HG03196 (cell line): ENCODE results near the gene C2CD4D.
"Not testable (repeated sequence)": the region's sequence is repeated elsewhere in the genome, so short reads cannot be mapped to it uniquely, and the experiment has no call there.

Experiments
- ATAC-seq: cut with Tn5 transposase; IDR thresholded peaks from one replicate; pipeline ENCODE4 v1.9.1; 2021; ENCODE audit not compliant: unreplicated experiment

C2CD4D gene

GRCh38 chr1:151839457-151840403, at the start of gene C2CD4D:
Gene C2CD4D (minus strand): TSS chr1:151839820. CDS start chr1:151838989, 831 bp downstream.
- ATAC-seq: no peak

- ATAC-seq: no peak
These were observed 49.5 kb upstream of the C2CD4D start for GRCh38 chr1:151888972-151889570.

- ATAC-seq: no peak
These were observed 47.4 kb upstream of the C2CD4D start for GRCh38 chr1:151887028-151887427.

GRCh38 chr1:151885479-151885878, 45.9 kb upstream of the C2CD4D start:
- ATAC-seq: no peak

DNA sequence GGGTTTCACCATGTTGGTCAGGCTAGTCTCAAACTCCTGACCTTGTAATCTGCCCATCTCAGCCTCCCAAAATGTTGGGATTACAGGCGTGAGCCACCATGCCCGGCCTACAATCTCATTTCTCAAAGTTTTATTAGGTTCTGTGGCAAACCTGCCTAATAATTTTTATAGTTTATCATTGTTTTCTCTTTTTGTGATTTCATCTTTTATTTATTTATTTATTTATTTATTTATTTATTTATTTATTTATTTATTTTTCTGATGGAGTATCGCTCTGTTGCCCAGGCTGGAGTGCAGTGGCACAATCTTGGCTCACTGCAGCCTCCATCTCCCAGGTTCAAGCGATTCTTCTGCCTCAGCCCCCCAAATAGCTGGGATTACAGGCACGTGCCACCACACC, 45.3 kb upstream of the C2CD4D start:
- not testable (repeated sequence) for ATAC-seq

DNA sequence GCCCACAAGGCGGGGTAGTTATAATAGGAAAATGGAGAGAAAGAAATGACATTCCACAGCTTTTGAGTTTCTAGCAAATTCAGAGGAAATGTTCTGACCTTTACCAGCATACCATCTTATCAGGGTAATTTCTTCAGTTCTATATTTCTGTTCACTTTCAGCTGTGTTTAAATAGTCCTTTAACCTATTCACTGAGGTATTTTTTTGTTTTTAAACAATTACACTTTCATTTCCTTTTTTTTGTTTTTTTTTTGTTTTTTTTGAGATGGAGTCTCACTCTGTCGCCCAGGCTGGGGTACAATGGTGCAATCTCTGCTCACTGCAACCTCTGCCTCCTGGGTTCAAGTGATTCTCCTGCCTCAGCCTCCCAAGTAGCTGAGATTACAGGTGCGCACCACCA, 44.8 kb upstream of the C2CD4D start:
- ATAC-seq: not testable (repeated sequence)

DNA sequence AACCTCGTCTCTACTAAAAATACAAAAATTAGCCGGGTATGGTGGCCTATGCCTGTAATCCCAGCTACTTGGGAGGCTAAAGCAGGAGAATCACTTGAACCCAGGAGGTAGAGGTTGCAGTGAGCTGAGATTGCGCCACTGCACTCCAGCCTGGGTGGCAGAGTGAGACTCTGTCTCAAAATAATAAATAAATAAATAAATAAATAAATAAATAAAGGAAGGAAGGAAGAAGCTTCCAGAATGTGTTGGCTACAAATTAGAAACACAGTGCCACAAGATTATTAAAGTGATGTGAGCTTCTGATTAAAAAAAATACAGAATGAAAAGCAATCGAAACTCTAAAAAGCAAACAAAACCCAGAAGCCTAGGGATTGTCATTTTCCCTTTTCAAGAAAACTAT, 44.3 kb upstream of the C2CD4D start:
- ATAC-seq: not testable (repeated sequence)

GRCh38 chr1:151882918-151883317, 43.3 kb upstream of the C2CD4D start:
- ATAC-seq: not testable (repeated sequence)

GRCh38 chr1:151882466-151882865, 42.8 kb upstream of the C2CD4D start:
- no peak for ATAC-seq

- no peak for ATAC-seq
These were observed 41.9 kb upstream of the C2CD4D start for GRCh38 chr1:151881479-151881878.

DNA sequence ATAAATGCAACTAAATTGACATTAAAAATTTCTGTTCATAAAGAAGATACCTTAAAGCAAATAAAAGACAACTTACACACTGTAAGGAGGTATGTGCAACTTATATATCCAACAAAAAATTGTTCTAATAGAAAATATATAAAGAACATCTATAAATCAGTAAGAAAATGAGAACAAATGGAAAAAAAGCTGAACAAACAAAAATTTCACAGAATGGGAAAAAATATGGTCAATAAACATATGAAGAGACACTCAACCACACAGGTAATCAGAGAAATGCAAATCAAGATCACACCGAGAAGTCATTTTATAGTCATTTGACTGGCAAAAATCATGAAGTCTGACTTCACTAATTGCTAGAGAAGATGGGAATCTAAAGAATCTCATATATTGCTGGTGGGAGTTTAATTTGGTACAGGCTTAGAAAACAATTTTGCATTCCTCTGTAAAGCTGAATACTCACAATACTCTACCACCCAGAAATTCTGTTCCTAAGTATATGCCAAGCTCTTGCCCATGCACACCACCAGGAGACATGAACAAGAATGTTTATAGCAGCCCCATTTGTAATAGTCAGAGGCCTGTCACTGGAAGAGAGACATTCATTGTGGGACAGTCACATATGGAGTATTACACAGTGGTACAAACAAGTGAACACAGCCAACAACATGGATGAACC, 35.9 kb upstream of the C2CD4D start:
- ATAC-seq: no peak

GRCh38 chr1:151872776-151873175, 33.2 kb upstream of the C2CD4D start:
- ATAC-seq: not testable (repeated sequence)

GRCh38 chr1:151871284-151872030, 31.8 kb upstream of the C2CD4D start:
- ATAC-seq: no peak

- no peak for ATAC-seq
These were observed 28.9 kb upstream of the C2CD4D start for GRCh38 chr1:151868486-151868885.

DNA sequence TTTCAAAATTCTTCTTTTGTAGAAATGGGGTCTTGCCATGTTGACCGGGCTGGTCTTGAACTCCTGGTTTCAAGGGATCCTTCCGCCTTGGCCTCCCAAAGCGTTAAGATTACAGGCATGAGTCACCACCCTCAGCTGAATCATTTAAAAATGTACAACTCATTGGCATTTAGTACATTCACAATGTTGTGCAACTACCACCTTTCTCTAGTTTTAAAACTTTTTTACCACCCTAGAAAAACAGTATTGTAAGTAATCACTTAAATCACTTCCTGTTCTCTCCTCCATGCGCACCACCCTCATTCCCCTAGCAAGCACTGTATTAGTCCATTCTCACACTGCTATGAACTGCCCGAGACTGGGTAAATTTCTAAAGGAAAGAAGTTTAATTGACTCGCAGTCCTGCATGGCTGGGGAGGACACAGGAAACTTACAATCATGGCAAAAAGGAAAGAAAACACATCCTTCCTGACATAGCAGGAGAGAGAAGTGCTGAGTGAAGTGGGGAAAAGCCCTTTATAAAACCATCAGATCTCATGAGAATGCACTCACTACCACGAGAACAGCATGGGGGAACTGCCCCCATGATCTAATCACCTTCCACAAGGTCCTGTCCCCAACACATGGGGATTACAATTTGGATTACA, 28.3 kb upstream of the C2CD4D start:
- no peak for ATAC-seq

GRCh38 chr1:151867321-151867720, 27.7 kb upstream of the C2CD4D start:
- no peak for ATAC-seq

- no peak for ATAC-seq
These were observed 24.8 kb upstream of the C2CD4D start for GRCh38 chr1:151864411-151864810.

- ATAC-seq: no peak
These were observed 23.0 kb upstream of the C2CD4D start for GRCh38 chr1:151862604-151863003.

DNA sequence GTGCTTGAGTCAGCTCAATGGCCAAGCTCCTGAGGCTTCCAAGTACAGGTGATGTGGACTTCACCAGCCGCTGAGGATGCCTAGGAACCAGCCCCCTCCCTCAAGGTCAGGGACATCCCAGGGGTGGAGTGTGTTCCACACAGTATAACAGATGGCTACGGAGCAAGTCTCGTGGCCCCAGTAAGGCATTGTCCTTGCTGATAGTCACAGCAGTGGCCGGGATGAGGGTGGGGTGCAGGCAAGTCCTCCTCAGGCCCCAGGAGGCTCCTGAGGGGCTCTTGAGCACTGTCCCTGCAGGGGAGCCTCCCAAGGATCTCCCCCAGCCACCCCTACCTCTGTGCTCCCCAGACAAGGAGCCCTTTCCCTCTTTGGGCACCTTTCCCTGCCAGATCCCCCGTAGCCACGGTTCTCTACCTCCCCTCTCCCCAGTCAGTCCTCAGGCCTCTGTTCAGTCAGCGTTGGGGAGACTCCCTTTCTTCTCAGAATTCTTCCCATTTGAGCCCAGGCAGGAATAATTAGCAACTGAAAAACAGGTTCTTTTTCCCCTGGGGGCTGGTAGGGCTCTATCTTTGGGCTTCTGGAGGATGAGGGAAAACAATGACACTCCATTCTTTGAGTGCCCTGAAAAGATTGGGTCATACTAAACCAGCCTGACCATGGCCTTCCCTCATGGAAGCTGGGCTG, 21.0 kb upstream of the C2CD4D start:
- ATAC-seq: no peak

- no peak for ATAC-seq
These were observed 20.3 kb upstream of the C2CD4D start for GRCh38 chr1:151859891-151860293.
